ENCODE data around the gene RNF215.

Gene RNF215

GRCh38 chr22:30332994-30333706, 54.1 kb downstream of the RNF215 start:
- DNase-seq (ENCODE audit: low spot score): no peak

- DNase-seq (ENCODE audit: low spot score): no peak
Measured at GRCh38 chr22:30332551-30332950, 54.7 kb downstream of the RNF215 start.
